GM23248 (cell line): ENCODE measurements around the gene GPATCH1. TPM values are rescaled to one million over a fixed set of nuclear protein-coding genes. Genes with fewer than 3 reads are reported as not detected.
A peak's percentile ranks its signal among the peaks of the same experiment; 100 is the strongest.
"Not testable (repeated sequence)": the region's sequence is repeated elsewhere in the genome, so short reads cannot be mapped to it uniquely, and the experiment has no call there.

Source experiments
- DNase-seq: peaks from one replicate; pipeline ENCODE4 v3.0.0-alpha.2; 2015
- H2AFZ ChIP-seq: fragments of 200-600 bp; sonication (generic); 2 replicates; pipeline ENCODE4 v1.6.1; 2016; ENCODE audit warnings: antibody characterized with exemption
- H3F3A ChIP-seq: fragments of 200-600 bp; sonication (generic); 2 replicates; pipeline ENCODE4 v1.6.1; 2016; ENCODE audit warnings: mild to moderate bottlenecking, antibody characterized with exemption, mixed run types; ENCODE audit not compliant: insufficient read depth
- H3K27ac ChIP-seq: fragments of 200-600 bp; sonication (generic); 2 replicates; pipeline ENCODE4 v1.5.1; 2016; ENCODE audit warnings: mild to moderate bottlenecking
- H3K27me3 ChIP-seq: fragments of 200-600 bp; sonication (generic); replicated peaks from 2 replicates; pipeline ENCODE4 v1.6.1; 2016; ENCODE audit warnings: mild to moderate bottlenecking; ENCODE audit not compliant: insufficient read depth
- H3K36me3 ChIP-seq: fragments of 200-600 bp; sonication (generic); 2 replicates; pipeline ENCODE4 v1.6.1; 2016; ENCODE audit warnings: low read depth, mild to moderate bottlenecking
- H3K4me1 ChIP-seq: fragments of 200-600 bp; sonication (generic); 2 replicates; pipeline ENCODE4 v1.6.1; 2016; ENCODE audit warnings: mild to moderate bottlenecking; ENCODE audit not compliant: insufficient read depth
- H3K4me2 ChIP-seq: fragments of 200-600 bp; sonication (generic); one replicate; pipeline ENCODE4 v1.6.1; 2016; ENCODE audit warnings: mild to moderate bottlenecking; ENCODE audit not compliant: unreplicated experiment
- H3K4me3 ChIP-seq: fragments of 200-600 bp; sonication (generic); 2 replicates; pipeline ENCODE4 v1.5.1; 2016; ENCODE audit warnings: mild to moderate bottlenecking
- H3K79me2 ChIP-seq: fragments of 200-600 bp; sonication (generic); 2 replicates; pipeline ENCODE4 v1.6.1; 2016; ENCODE audit warnings: mild to moderate bottlenecking; ENCODE audit not compliant: insufficient read depth
- H3K9ac ChIP-seq: fragments of 200-600 bp; sonication (generic); 2 replicates; pipeline ENCODE4 v1.6.1; 2016; ENCODE audit warnings: mild to moderate bottlenecking
- H3K9me2 ChIP-seq: fragments of 200-600 bp; sonication (generic); 2 replicates; pipeline ENCODE4 v1.6.1; 2016; ENCODE audit warnings: mixed run types, mild to moderate bottlenecking, moderate library complexity; ENCODE audit not compliant: insufficient read depth
- H3K9me3 ChIP-seq: fragments of 200-600 bp; sonication (generic); one replicate; pipeline ENCODE4 v1.6.1; 2017; ENCODE audit warnings: low read depth
- H4K20me1 ChIP-seq: fragments of 200-600 bp; sonication (generic); 2 replicates; pipeline ENCODE4 v1.6.0; 2016; ENCODE audit not compliant: insufficient read depth
- EZH2 ChIP-seq: fragments of 200-600 bp; sonication (generic); IDR thresholded peaks from 2 replicates; pipeline ENCODE4 v1.6.1; 2018; ENCODE audit warnings: antibody characterized with exemption, mild to moderate bottlenecking; ENCODE audit not compliant: insufficient read depth, poor library complexity, severe bottlenecking
- EZH2phosphoT487 ChIP-seq: fragments of 200-600 bp; sonication (generic); IDR thresholded peaks from 2 replicates; pipeline ENCODE4 v1.6.1; 2018; ENCODE audit warnings: antibody characterized with exemption, moderate library complexity, mild to moderate bottlenecking, low read depth; ENCODE audit not compliant: insufficient read depth
- WGBS, 2 experiments: methylation state at CpG; one replicate each; pipeline ENCODE4 v1.1.6; 2015 to 2017; ENCODE audit warnings: low lambda C conversion rate in 2 of 2, low coverage in 1 of 2; ENCODE audit errors: missing lambda C conversion rate in 2 of 2; 5-methylcytosine and 5-hydroxymethylcytosine counted together
- in situ Hi-C: fragments of 300-500 bp; cut with MboI; formaldehyde crosslinking; loops from 2 replicates; pipeline ENCODE4 v1.15.0; 2020
- polyA plus RNA-seq: library from polyadenylated mRNA; unstranded; fragments of >200 nt; fragmentation: Nextera tagmentation; extraction: Ambion mirVana; gene quantifications from 2 replicates; pipeline ENCODE4 v1.2.1, GENCODE V29; 2016
- total RNA-seq: library from RNA; depleted of rRNA; stranded (reverse); fragments of >200 nt; shearing (Covaris generic); gene quantifications from 2 replicates; pipeline ENCODE4 v1.2.3, GENCODE V29; 2014

Gene GPATCH1
- total and polyA plus RNA-seq, 2 experiments from 2014 or later, result 5.1 to 6.5 TPM

DNA sequence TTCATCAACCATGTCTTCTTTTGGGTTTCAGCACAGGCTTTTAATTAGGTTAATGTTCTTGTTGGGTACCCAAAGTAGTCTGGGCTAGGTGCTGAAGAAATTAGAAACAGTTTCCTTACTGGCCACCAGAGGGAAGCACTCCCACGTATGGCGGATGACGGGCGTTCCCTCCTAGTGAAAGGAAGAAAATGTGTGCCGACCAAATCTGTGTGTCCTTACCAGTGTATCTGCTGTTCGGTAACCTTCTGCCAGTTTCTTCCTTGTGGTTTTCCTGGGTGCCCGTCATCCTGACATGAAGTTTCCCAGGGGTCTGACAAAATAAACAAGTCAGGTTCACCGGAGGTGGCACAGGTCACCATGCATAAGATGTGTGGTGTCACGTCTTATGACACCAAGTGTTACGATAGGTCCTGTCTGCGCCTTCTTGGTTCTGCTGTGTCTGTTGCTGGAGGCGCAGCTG, 45.0 kb downstream of the GPATCH1 start:
- H3K9me2 ChIP-seq, result no peaks in the 10 kb centered on the region
- in situ Hi-C loops, result no loop called here
- H3K4me3 ChIP-seq, result no peak overlapping the region
- WGBS, 2 experiments, result 43 to 44% methylated on average over 12 of the region's 12 CpGs
- no peaks in the 10 kb centered on the region for H4K20me1 ChIP-seq
- H2AFZ ChIP-seq, result peak overlapping the region; percentile 63
- TF ChIP-seq EZH2 (no peak), EZH2phosphoT487 (no peak)
- no peak overlapping the region for H3K9ac ChIP-seq
- no peak overlapping the region for H3K4me2 ChIP-seq
- H3K36me3 ChIP-seq, result peaks cover 5% of the 10 kb centered on the region; the same call in 1 of the 2 replicates
- no peaks in the 10 kb centered on the region for H3K4me1 ChIP-seq
- H3F3A ChIP-seq, result no peaks in the 10 kb centered on the region
- peak; percentile 85 for DNase-seq
- no peaks in the 10 kb centered on the region for H3K9me3 ChIP-seq
- H3K79me2 ChIP-seq, result no peaks in the 10 kb centered on the region
- H3K27me3 ChIP-seq, result no peaks in the 10 kb centered on the region
- H3K27ac ChIP-seq, result no peak overlapping the region

DNA sequence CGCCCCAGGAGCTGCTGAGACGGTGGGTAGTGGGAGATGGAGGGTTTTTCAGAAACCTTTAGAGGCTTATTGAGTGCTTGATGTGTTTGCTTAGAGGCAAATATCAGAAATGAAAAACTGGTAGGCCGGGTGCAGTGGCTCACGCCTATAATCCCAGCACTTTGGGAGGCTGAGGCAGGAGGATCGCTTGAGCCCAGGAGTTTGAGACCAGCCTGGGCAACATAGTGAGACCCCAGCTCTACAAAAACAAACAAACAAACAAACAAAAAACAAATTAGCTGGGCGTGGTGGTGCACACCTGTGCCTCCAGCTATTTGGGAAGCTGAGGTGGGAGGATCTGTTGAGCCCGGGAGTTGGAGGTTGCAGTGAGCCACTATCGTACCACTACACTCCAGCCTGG, 45.7 kb downstream of the GPATCH1 start:
- H3K79me2 ChIP-seq, H3K27ac ChIP-seq, H3K9ac ChIP-seq, H3K4me3 ChIP-seq, H3K27me3 ChIP-seq, H4K20me1 ChIP-seq, H3K9me2 ChIP-seq, H3K4me1 ChIP-seq, H2AFZ ChIP-seq, H3F3A ChIP-seq, H3K4me2 ChIP-seq, in situ Hi-C loops, H3K9me3 ChIP-seq, DNase-seq, H3K36me3 ChIP-seq: not testable (repeated sequence)
- 90 to 95% methylated on average over 8 of the region's 8 CpGs for WGBS, 2 experiments

DNA sequence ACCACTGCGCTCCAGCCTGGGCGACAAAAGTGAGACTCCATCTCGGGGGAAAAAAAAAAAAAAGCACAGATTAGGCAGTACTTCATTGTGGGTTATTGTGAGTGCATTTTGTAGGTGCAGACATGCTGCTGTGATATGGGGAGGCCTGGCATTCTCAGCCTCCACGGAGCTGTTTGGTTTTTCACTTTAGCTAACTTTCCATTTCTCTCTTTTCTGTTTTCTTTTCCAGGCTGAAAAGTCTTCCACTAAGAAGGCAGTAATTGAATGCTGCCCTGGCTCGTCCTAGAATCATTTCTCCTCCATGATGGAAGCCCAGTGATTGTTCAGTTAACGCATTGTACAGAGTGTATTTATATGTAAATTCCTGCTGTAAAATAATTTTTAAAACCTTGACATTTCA, 48.9 kb downstream of the GPATCH1 start:
- Histone ChIP-seq H3K9me2 (no peaks in the 10 kb centered on the region), H3K4me3 (no peak overlapping the region), H3K9me3 (no peaks in the 10 kb centered on the region), H3F3A (no peaks in the 10 kb centered on the region), H3K4me2 (no peak overlapping the region), H3K27ac (no peak overlapping the region), H3K4me1 (no peaks in the 10 kb centered on the region), H3K36me3 (0 out of 2 replicates have a peak, but pooled peaks cover 4% of the 10 kb centered on the region), H3K27me3 (no peaks in the 10 kb centered on the region), H3K9ac (no peak overlapping the region), H3K79me2 (no peaks in the 10 kb centered on the region), H2AFZ (no peak overlapping the region), H4K20me1 (no peaks in the 10 kb centered on the region)
- 82% methylated on average over 6 of the region's 6 CpGs for WGBS, 2 experiments
- DNase-seq, result no peak
- TF ChIP-seq EZH2, result no peak
- in situ Hi-C loops, result no loop called here

DNA sequence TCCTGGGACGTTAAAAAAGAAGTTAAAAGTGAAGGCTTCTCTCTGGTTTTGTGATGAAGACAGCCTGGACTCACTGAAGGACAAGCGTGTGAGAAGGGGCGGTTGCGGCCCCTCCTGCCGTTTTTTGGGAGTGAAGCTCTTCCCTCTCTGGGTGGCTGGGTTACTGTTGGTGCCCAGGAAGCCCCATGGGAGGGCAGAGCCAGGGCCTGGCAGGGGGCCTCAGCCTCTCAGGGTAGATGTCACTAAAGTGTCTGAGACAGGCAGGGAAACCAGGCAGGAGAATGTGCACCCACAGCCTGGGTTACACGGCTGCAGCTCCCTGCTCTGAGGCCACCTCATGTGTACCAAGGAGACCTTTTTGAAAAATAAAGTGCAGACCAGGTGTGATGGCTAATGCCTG, 49.5 kb downstream of the GPATCH1 start:
- no peak overlapping the region for H3K4me2 ChIP-seq
- in situ Hi-C loops, result no loop called here

DNA sequence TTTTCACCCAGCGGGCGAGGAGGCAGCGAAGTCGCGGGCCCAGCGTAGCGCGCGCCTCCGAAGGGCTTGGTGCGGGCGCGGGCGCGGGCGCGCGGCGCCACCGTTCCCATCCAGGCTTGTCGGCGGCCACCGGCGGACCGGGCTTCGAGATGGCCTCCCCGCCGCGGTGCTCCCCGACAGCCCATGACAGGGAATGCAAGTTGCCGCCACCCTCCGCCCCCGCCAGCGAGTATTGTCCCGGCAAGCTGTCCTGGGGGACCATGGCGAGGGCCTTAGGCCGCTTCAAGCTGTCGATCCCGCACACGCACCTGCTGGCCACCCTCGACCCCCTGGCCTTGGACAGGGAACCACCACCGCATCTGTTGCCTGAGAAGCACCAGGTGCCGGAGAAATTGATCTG, 51.0 kb downstream of the GPATCH1 start, which contains the start of gene WDR88:
WDR88 (plus strand) TSS at position 94 of the 400 bp plus-strand sequence; CDS start at position 150, 56 bp downstream.
- H3K4me1 ChIP-seq, result 0 out of 2 replicates have a peak, but pooled peaks cover 4% of the 10 kb centered on the region
- no peaks in the 10 kb centered on the region for H3K9me2 ChIP-seq
- H3K9me3 ChIP-seq, result no peaks in the 10 kb centered on the region
- no peaks in the 10 kb centered on the region for H3K36me3 ChIP-seq
- 89 to 90% methylated on average over 43 of the region's 43 CpGs for WGBS, 2 experiments
- no peaks in the 10 kb centered on the region for H4K20me1 ChIP-seq
- no peak for TF ChIP-seq EZH2phosphoT487
- TF ChIP-seq EZH2, result no peak
- H3K4me2 ChIP-seq, result no peak within 1 kb of the TSS
- no peak within 1 kb of the TSS for H3K4me3 ChIP-seq
- H3F3A ChIP-seq, result no peaks in the 10 kb centered on the region
- H3K27me3 ChIP-seq, result no peaks in the 10 kb centered on the region
- in situ Hi-C loops, result no loop called here
- no peak within 1 kb of the TSS for H3K9ac ChIP-seq
- H3K27ac ChIP-seq, result no peak within 1 kb of the TSS
- DNase-seq, result no peak
- H3K79me2 ChIP-seq, result no peaks in the 10 kb centered on the region
- H2AFZ ChIP-seq, result no peak within 1 kb of the TSS

More for the DNA sequence above, 49.5 kb downstream of the GPATCH1 start:
- no peaks in the 10 kb centered on the region for H3F3A ChIP-seq
- H3K9me3 ChIP-seq, result no peaks in the 10 kb centered on the region
- no peaks in the 10 kb centered on the region for H3K36me3 ChIP-seq
- no peak for DNase-seq
- H3K4me3 ChIP-seq, result no peak overlapping the region
- H3K27me3 ChIP-seq, result no peaks in the 10 kb centered on the region
- H4K20me1 ChIP-seq, result no peaks in the 10 kb centered on the region
- H3K4me1 ChIP-seq, result no peaks in the 10 kb centered on the region
- H3K27ac ChIP-seq, result no peak overlapping the region
- no peak overlapping the region for H2AFZ ChIP-seq
- 84 to 93% methylated on average over 6 of the region's 6 CpGs for WGBS, 2 experiments
- no peak overlapping the region for H3K9ac ChIP-seq
- H3K9me2 ChIP-seq, result no peaks in the 10 kb centered on the region
- no peaks in the 10 kb centered on the region for H3K79me2 ChIP-seq
- TF ChIP-seq EZH2 (no peak), EZH2phosphoT487 (no peak)
